Aorta (tissue), 5 donors: Measurements from ENCODE around the gene EDN2. TPM values are rescaled to one million over a fixed set of nuclear protein-coding genes. Genes with fewer than 3 reads are reported as not detected.

ENCODE experiments used
- ATAC-seq: fragments of 200-7000 bp; cut with Tn5 transposase; one replicate; pipeline ENCODE4 v1.9.1; 2022; ENCODE audit warnings: moderate library complexity; ENCODE audit not compliant: low FRiP score
- DNase-seq, 2 donors: peaks; one replicate each; pipeline ENCODE4 v3.0.0-alpha.2; 2020
- H3K27ac ChIP-seq, 2 donors: one replicate each; pipeline ENCODE4 v1.5.1; 2013; ENCODE audit warnings: low read length in 2 of 2, mild to moderate bottlenecking in 2 of 2, moderate library complexity in 2 of 2, control low read depth in 1 of 2, inconsistent platforms in 1 of 2, low read depth in 1 of 2
- H3K27me3 ChIP-seq, 2 donors: one replicate each; pipeline ENCODE4 v1.6.1; 2013; ENCODE audit warnings: control low read depth in 1 of 2, low read length in 1 of 2, mild to moderate bottlenecking in 1 of 2, moderate library complexity in 1 of 2; ENCODE audit not compliant: insufficient read depth in 2 of 2, control insufficient read depth in 1 of 2
- H3K36me3 ChIP-seq, 2 donors: one replicate each; pipeline ENCODE4 v1.6.1; 2013; ENCODE audit warnings: control low read depth in 1 of 2, low read length in 1 of 2, mild to moderate bottlenecking in 1 of 2; ENCODE audit not compliant: insufficient read depth in 2 of 2, control insufficient read depth in 1 of 2
- H3K4me1 ChIP-seq, 2 donors: one replicate each; pipeline ENCODE4 v1.6.1; 2013; ENCODE audit warnings: low read length in 2 of 2, control low read depth in 1 of 2, mild to moderate bottlenecking in 1 of 2, moderate library complexity in 1 of 2; ENCODE audit not compliant: insufficient read depth in 2 of 2, control insufficient read depth in 1 of 2
- H3K4me3 ChIP-seq, 2 donors: one replicate each; pipeline ENCODE4 v1.5.1; 2013; ENCODE audit warnings: low read length in 2 of 2, control low read depth in 1 of 2, mild to moderate bottlenecking in 1 of 2
- H3K9me3 ChIP-seq: one replicate; pipeline ENCODE4 v1.6.1; 2013; ENCODE audit warnings: mild to moderate bottlenecking, low read length; ENCODE audit not compliant: control insufficient read depth
- WGBS, 2 donors: extraction: QIAGEN DNeasy Blood & Tissue Kit; methylation state at CpG; one replicate each; pipeline ENCODE4 v1.1.7; 2013; 5-methylcytosine and 5-hydroxymethylcytosine counted together
- intact Hi-C, 2 donors: fragments of 100-400 bp; cut with DNase I; formaldehyde crosslinking; loops; one replicate each; pipeline versions ENCODE4 v1.14.2 to v1.15.0; 2022
- polyA plus RNA-seq, 2 donors: library from polyadenylated mRNA; stranded (reverse); fragments of 200-250 nt; gene quantifications; one replicate each; pipeline ENCODE4 v1.2.3, GENCODE V29; 2013
- total RNA-seq, 2 donors: library from RNA; stranded (reverse); fragmentation: NEBNext Ultra II Directional; extraction: Animal tissue kit (Norgen Biotek cat#: 25700); gene quantifications; one replicate each; pipeline ENCODE4 v1.2.1, GENCODE V29; 2021
- donor health status: healthy with polysubstance abuse.
- donor health status: Bipolar disorder and iron deficiency.
- donor health status: DM: no; HTN: no; CAD: no.
- donor health status: DM: no; HTN: no; CAD: no.
- donor health status: DM: yes; HTN: yes; CAD: no.

Gene EDN2
- total and polyA plus RNA-seq, 4 donors: 0.36 to 2.3 (median 1.5) TPM; not detected in 1

DNA sequence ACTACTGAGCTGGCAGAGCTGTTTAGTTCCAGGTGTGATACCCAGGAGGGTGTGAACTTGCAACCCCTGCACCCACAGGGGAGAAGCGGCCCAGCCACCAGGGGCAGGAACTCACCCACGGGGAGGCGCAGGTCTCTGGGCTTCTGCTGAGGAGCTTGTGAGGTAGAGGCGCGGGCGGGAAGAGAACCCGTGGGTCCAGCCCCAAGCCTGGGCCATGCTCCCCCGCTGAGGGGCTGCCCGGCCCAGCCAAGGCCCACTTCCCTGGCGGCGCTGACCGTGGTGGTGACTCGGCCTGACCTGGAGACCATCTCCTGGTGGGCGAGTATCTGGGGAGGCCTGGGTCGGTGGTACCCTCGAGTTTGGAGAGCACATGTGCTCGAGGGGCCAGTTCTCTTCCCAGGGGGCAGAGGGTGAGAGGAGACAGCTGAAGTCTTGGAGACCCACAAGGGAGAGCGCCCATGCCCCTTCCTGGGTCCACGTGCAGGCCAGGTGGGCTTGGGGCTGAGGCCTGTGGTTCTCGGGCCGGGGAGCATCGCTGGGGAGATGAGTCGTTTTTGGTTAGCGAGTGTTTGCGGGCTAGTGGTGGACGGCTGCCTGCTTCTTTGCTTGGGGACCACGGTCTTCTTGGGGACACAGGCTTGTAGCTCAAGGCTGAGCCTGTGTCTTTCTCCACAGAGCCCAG, 28.4 kb upstream of the EDN2 start:
- DNase-seq (no peak), ATAC-seq (no peak)
- Histone ChIP-seq H3K36me3 (no peaks in the 10 kb centered on the region), H3K27ac (no peak overlapping the region), H3K4me3 (no peak overlapping the region), H3K27me3 (no peaks in the 10 kb centered on the region), H3K9me3 (no peaks in the 10 kb centered on the region), H3K4me1 (no peaks in the 10 kb centered on the region)
- 92 to 96% methylated on average over 25 to 27 of the region's 27 CpGs for WGBS, 2 donors
- intact Hi-C loops: loop anchor here in 1 of 2 donors (10.0 kb wide), 2 partner anchors 152 to 248 kb away; no protein-coding TSS in a partner anchor

DNA sequence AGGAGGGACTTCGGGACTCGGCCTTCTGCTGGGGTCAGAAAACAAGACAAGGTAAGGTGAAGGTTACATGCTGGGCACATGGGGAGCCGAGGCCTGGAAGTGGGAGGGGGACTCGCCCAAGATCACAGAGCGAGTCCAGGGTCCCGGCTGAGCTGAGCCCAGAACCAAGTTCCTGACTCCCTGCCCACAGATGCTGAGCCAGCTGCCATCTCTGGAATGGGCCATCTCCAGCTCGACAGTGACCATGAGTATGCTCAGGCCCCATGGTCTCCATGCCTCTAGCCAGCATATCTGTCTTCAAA, 26.7 kb upstream of the EDN2 start:
- no peak for ATAC-seq
- Histone ChIP-seq H3K9me3 (no peaks in the 10 kb centered on the region), H3K4me1 (no peaks in the 10 kb centered on the region), H3K27me3 (no peaks in the 10 kb centered on the region), H3K4me3 (no peak overlapping the region), H3K36me3 (no peaks in the 10 kb centered on the region), H3K27ac (no peak overlapping the region)
- intact Hi-C loops: loop anchor here in 1 of 2 donors (10.0 kb wide), 2 partner anchors 154 to 246 kb away; no protein-coding TSS in a partner anchor
- DNase-seq: no peak
- WGBS, 2 donors: 96 to 98% methylated on average over 7 of the region's 7 CpGs

DNA sequence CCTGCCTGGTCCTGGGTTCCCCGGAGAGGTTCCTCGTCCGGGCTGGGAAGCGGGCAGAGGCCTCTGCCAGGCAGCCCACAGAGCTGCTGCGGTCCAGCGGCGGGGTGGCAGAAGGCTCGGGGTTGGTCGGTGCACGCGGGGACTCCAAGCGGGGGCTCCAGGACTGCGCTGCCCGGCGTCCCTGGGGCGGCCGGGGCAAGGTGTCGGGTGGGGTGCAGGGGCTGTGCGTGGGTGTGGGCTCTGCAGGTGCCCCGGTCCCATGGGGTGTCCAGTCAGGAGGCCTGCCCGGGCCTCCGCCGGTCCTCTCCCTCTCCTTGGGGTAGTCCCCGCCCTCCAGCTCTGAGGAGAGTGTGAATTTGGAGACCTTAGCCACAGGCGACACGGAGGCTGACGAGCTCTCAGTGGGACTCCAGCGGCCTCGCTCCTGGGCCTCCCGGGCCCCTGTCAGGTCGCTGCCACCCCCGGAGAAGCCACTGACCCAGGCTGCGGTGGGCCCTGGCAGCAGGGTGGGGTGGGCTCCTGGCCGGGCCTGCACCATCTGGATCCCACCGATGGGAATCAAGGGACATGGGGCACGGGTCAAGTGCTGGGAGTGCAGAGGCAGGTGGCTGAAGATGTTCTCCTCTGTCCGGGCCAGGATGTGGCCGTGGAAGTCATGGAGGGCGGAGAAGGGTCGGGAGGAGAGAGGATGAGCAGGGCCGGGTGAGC, 26.2 kb upstream of the EDN2 start:
- Histone ChIP-seq H3K9me3 (no peaks in the 10 kb centered on the region), H3K27ac (no peak overlapping the region), H3K36me3 (no peaks in the 10 kb centered on the region), H3K4me3 (no peak overlapping the region), H3K27me3 (no peaks in the 10 kb centered on the region), H3K4me1 (no peaks in the 10 kb centered on the region)
- ATAC-seq: no peak
- 97% methylated on average over 38 to 41 of the region's 41 CpGs for WGBS, 2 donors
- intact Hi-C loops: loop anchor here in 1 of 2 donors (10.0 kb wide), 2 partner anchors 154 to 246 kb away; no protein-coding TSS in a partner anchor
- DNase-seq: no peak

DNA sequence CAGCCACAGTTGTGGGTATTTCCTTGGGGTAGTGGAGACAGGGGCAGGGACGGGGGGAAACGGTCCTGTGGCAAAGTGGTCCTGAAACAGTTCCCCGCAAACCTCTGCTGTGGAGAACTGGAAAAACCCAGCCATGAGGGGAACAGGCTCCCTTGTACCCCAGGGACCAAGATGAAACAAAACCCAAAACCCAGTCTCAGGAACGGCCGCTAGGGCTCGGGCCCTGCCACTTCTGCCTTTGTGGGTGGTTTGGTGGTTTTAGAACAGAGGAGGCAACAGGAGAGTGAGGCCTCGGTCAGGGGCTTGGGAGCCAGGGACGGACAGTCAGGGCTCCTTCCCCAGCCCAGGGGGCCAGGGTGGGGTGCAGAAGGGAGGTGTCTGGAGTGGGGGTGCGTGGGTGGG, 24.8 kb upstream of the EDN2 start:
- no peaks in the 10 kb centered on the region for H3K4me1 ChIP-seq
- no peak overlapping the region for H3K27ac ChIP-seq
- WGBS, 2 donors: 82 to 86% methylated on average over 9 of the region's 9 CpGs
- H3K9me3 ChIP-seq: no peaks in the 10 kb centered on the region
- DNase-seq (no peak), ATAC-seq (no peak)
- no peaks in the 10 kb centered on the region for H3K27me3 ChIP-seq
- no peak overlapping the region for H3K4me3 ChIP-seq
- intact Hi-C loops: no loop called here
- H3K36me3 ChIP-seq: no peaks in the 10 kb centered on the region

DNA sequence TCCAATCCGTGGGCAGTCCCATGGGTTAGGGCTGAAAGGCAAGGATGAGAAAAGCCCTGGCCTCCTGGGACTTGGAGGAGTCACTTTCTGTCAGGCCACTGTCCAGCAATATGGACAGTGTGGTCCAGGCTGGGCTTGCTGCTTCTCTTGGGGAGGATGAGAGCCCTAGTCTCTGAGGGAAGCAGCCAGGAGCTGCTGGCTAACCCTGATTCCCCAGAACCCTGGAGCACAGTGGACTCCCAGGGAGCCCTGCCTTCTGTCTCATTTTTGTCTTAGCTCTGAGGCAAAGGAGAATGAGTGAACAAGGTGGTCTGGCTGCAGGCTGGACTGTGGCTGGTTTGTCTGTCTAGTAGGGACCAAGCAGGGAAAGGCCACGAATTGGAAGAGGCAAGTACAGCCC, 23.8 kb upstream of the EDN2 start:
- Histone ChIP-seq H3K9me3 (no peaks in the 10 kb centered on the region), H3K27me3 (no peaks in the 10 kb centered on the region), H3K4me1 (no peaks in the 10 kb centered on the region), H3K27ac (no peak overlapping the region), H3K36me3 (no peaks in the 10 kb centered on the region), H3K4me3 (no peak overlapping the region)
- ATAC-seq: no peak
- DNase-seq: no peak
- 93 to 94% methylated on average over 2 of the region's 2 CpGs for WGBS, 2 donors
- intact Hi-C loops: no loop called here

DNA sequence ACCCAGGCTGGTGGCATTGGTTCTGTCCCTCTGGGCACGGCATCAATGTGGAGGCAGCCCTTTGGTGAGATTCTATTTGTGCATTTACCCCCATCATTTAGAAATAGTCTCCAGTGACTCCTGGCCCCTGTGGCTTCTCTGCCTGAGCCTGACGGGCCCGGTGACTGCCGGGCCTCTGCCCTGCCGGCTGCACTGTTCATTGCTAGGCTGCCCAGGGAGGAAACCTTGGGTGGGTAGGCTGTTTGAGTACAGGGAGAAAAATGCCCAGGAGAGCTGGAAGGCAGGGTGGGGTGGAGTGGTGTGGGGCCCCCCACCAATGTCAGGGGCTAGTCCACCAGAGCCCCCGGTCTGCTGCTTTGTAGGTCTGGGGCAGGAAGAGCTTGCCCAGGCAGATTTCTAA, 23.4 kb upstream of the EDN2 start:
- intact Hi-C loops: no loop called here
- Histone ChIP-seq H3K4me3 (no peak overlapping the region), H3K36me3 (no peaks in the 10 kb centered on the region), H3K4me1 (no peaks in the 10 kb centered on the region), H3K27me3 (no peaks in the 10 kb centered on the region), H3K9me3 (no peaks in the 10 kb centered on the region), H3K27ac (no peak overlapping the region)
- ATAC-seq: no peak
- DNase-seq: no peak
- WGBS, 2 donors: 89 to 93% methylated on average over 6 of the region's 6 CpGs

DNA sequence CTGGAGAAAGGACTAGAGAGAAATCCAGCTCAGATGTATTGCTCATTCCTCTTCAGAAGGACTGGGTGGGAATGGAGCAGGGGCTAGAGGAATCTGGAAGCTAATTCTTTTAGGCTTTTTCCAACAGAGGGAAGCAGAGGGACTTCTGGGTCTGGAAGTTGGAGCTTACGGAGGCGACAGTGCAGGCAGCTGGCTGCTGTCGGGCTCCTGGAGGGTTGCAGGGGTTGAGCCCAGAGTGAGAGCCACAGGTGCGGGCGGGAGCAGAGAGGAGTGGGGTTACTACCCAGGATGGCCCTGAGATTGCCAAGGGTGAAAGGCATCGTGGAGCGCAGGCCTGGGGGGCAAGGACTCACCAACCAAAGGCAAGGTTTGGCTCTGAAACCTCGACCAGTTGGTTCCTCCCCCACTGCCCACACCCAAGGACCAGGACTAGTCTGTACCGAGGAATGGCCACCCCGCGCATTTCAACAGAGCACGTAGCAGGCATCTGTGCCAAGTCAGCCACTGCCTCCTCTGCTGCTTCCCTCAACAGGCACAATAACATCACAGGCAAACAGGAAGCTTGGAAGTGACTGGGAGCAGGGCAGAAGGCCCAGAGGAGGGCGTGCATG, 22.7 kb upstream of the EDN2 start:
- H3K9me3 ChIP-seq: no peaks in the 10 kb centered on the region
- no peak overlapping the region for H3K27ac ChIP-seq
- no peaks in the 10 kb centered on the region for H3K27me3 ChIP-seq
- DNase-seq (no peak), ATAC-seq (no peak)
- H3K4me3 ChIP-seq: no peak overlapping the region
- intact Hi-C loops: no loop called here
- H3K36me3 ChIP-seq: no peaks in the 10 kb centered on the region
- no peaks in the 10 kb centered on the region for H3K4me1 ChIP-seq
- 76 to 83% methylated on average over 13 of the region's 13 CpGs for WGBS, 2 donors

DNA sequence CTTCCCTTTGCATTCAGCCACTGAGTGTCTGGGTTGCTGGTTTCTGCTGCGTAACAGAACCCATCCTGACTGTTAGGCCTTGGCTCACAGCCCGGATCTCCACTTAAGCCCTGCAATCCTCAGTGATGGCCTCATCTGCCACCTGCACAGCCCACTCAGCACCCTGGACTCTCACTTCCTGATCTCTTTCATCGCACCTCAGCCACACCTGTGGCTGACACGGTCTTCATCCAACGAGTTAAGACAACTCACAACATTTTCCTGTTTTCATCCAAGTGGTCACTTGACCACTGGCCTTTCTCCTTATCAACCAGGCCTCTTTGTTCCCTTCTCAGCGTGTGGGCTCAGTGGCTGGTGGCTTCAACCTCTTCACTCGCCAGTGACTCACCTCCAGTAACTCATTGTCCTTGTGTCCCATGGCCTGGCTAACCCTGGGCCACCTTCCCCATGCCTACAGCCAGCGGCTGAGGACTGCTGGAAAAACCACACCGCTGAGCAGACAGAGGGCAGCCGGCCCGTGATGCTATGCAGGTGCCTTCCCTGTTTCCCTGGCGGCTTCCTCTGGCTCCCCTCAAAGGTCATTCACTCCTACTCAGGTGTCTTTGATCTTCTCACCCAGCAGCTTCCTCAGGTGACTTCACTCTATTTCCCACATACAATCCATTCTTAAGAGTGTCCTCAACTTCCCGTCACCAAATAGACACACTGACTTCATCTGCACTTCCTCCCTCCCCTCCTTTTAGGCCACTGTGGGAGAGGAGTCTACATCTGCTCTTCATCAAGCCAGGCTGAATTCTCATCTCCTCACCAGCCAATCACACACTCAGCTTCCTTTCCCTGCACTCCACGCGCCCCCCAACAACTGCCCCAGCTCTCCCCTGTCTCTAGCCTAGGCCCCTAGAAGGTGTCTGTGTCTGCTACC, 19.9 kb upstream of the EDN2 start:
- intact Hi-C loops: no loop called here
- no peak for DNase-seq
- no peak for ATAC-seq
- Histone ChIP-seq H3K4me3 (no peak overlapping the region), H3K36me3 (no peaks in the 10 kb centered on the region), H3K9me3 (no peaks in the 10 kb centered on the region), H3K27me3 (no peaks in the 10 kb centered on the region), H3K4me1 (peaks cover 0 to 2% of the 10 kb centered on the region in 2 donors), H3K27ac (no peak overlapping the region)
- WGBS, 2 donors: 94 to 97% methylated on average over 15 of the region's 15 CpGs
